ENCODE measurements around the gene NSRP1. TPM values are rescaled to one million over a fixed set of nuclear protein-coding genes. Genes with fewer than 3 reads are reported as not detected.
A peak's percentile ranks its signal among the peaks of the same experiment; 100 is the strongest.

Gene NSRP1
- total and polyA plus RNA-seq, 2 of the 13 experiments (the other 11 are each of a cell fraction or from before 2014, with no cell fraction given), result 7.0 to 14.3 TPM

- TF ChIP-seq ZNF788 (CRISPR knock-in tag; IDR thresholded peaks at IDR 0.05; ENCODE audit: borderline replicate concordance), result peak; percentile 58; the same call in 1 of the 2 replicates
- no peak for TF ChIP-seq ZNF121 (CRISPR knock-in tag; IDR thresholded peaks at IDR 0.05)
- peak; percentile 73 for TF ChIP-seq MED1 (CRISPR knock-in tag; IDR thresholded peaks at IDR 0.05)
- no peak for TF ChIP-seq ZNF180 (CRISPR knock-in tag; IDR thresholded peaks at IDR 0.05; ENCODE audit: borderline replicate concordance, low read depth)
- TF ChIP-seq ZNF792 (CRISPR knock-in tag; IDR thresholded peaks at IDR 0.05), result peak; percentile 78
- no peak for TF ChIP-seq SCMH1 (CRISPR knock-in tag; IDR thresholded peaks at IDR 0.05; ENCODE audit: borderline replicate concordance)
- TF ChIP-seq MYNN (CRISPR knock-in tag; IDR thresholded peaks at IDR 0.05; ENCODE audit: low read depth), result no peak
- TF ChIP-seq AGO1 (IDR thresholded peaks at IDR 0.05; ENCODE audit: low read depth, low read length, poor library complexity, severe bottlenecking), result no peak
- TF ChIP-seq GPN1 (CRISPR knock-in tag; IDR thresholded peaks at IDR 0.05; ENCODE audit: borderline replicate concordance), result no peak
- TF ChIP-seq ZNF629 (CRISPR knock-in tag; conservative IDR thresholded peaks at IDR 0.05), result no peak
- TF ChIP-seq IKZF1 (IDR thresholded peaks at IDR 0.05), result no peak
- peak; percentile 55; the same call in 1 of the 2 replicates for TF ChIP-seq ATF7 (IDR thresholded peaks at IDR 0.05)
- peak; percentile 84; the same call in 1 of the 2 replicates for TF ChIP-seq ATF7 (CRISPR knock-in tag; IDR thresholded peaks at IDR 0.05)
- TF ChIP-seq DZIP1 (CRISPR knock-in tag; IDR thresholded peaks at IDR 0.05), result no peak
- TF ChIP-seq DMAP1 (CRISPR knock-in tag; IDR thresholded peaks at IDR 0.05), result peak; percentile 86
- no peak for TF ChIP-seq ZNF101 (CRISPR knock-in tag; IDR thresholded peaks at IDR 0.05; ENCODE audit: borderline replicate concordance, low read depth)
- TF ChIP-seq RFX5 (IDR thresholded peaks at IDR 0.05; ENCODE audit: low read depth, low read length), result no peak
- TF ChIP-seq ZSCAN30 (CRISPR knock-in tag; IDR thresholded peaks at IDR 0.05), result no peak
- TF ChIP-seq ZNF17 (CRISPR knock-in tag; IDR thresholded peaks at IDR 0.05), result no peak
- TF ChIP-seq ZSCAN22 (CRISPR knock-in tag; IDR thresholded peaks at IDR 0.05), result no peak
Observed at GRCh38 chr17:30116661-30117551, at the start of gene NSRP1 (continued).

Data from HepG2 (cell line).